ENCODE results near the gene IMP4.
"Not testable (repeated sequence)": the region's sequence is repeated elsewhere in the genome, so short reads cannot be mapped to it uniquely, and the experiment has no call there.

IMP4 gene, protein sequence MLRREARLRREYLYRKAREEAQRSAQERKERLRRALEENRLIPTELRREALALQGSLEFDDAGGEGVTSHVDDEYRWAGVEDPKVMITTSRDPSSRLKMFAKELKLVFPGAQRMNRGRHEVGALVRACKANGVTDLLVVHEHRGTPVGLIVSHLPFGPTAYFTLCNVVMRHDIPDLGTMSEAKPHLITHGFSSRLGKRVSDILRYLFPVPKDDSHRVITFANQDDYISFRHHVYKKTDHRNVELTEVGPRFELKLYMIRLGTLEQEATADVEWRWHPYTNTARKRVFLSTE

DNA sequence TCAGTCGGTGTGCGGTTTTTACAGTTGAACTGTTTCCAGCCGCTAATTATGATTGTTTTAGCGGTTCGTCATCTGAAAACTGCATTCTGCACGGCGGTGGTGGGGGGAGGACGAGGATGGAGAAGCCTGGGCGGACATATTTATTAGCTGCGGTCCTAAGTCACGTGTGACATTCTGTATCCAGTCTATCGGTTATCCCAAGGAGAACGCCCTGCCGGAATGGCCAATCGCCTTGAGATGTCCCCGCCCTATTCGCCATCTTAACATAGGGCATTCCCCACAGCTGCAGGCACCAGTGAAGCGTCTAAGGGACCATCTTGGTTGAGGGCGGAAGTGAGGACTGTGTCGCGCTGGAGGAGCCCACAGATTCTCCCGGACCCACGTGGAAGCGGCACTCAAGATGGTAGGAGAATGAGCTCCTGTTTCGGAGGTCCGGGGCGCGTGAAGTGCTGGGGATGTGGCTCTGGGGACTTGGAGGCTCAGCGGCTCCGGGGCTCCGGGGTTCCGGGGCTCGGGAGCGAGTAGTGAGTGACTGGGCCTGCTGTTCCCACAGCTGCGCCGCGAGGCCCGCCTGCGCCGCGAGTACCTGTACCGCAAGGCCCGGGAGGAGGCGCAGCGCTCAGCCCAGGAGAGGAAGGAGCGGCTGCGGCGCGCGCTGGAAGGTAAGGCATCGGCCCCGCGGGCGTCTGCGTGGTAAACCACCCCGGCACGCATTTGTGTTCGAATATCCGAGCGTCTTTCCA is at the start of gene IMP4:
Gene IMP4, plus strand, starts transcription at position 365 of the 743 bp plus-strand sequence. Its CDS starts 36 bp downstream, at position 401.
- DNase-seq (ENCODE audit: low spot score), result peak; percentile 96
- FAIRE-seq, result peak; percentile 40

DNA sequence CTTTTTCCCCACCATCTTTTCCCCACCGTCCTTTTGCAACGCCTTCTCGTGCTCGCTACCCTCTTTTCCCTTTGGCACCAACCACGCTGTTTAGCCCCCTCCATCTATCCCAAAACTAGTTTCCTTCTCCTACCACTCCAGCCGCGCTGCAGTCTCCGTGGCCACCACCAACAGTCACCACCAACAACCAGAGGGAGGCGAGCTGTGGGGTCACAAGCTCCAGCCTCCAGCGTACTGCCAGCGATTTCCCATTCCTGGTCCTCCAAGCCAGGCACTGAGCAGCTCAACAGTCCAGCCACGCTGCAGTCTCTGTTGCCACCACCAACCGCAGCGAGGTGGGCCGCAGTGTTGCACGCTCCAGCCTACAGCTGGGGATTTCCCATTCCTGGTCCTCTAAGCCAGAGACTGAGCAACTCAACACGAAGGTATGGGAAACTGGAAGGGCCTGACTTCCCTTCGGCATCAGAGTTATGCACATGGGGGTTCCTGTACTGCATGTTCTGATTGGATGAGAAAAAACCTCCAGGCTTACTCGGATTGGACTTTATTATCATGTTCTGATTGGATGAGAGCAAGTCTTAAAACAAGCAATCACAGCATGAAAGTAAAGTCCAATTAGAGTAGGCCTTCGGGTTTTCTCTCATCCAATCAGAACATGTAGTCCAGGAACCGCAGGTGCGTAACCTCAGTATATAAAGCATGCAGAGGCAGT is 42.3 kb upstream of the IMP4 start:
- peak; percentile 46 for FAIRE-seq
- peak; percentile 65 for DNase-seq (ENCODE audit: low spot score)

DNA sequence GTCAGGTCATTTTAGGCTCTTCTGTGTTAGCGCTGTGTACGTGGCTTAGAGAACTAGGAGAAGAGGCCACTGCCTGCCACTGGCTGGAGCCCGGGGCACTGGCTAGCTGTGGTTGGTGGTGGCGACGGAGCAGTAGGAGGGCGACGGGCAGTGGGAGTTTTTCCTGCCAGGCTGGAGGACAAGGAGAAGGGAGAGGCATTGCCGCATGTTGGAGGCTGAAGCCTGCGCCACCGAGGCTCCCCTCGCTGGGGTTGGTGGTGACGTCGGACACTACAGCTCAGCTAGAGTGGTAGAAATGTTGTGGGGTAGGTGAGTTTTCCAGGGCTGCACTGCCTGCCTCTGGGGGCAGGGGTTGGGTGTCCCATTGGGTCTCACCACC is 41.7 kb upstream of the IMP4 start:
- FAIRE-seq (no peak), DNase-seq (ENCODE audit: low spot score) (no peak)

DNA sequence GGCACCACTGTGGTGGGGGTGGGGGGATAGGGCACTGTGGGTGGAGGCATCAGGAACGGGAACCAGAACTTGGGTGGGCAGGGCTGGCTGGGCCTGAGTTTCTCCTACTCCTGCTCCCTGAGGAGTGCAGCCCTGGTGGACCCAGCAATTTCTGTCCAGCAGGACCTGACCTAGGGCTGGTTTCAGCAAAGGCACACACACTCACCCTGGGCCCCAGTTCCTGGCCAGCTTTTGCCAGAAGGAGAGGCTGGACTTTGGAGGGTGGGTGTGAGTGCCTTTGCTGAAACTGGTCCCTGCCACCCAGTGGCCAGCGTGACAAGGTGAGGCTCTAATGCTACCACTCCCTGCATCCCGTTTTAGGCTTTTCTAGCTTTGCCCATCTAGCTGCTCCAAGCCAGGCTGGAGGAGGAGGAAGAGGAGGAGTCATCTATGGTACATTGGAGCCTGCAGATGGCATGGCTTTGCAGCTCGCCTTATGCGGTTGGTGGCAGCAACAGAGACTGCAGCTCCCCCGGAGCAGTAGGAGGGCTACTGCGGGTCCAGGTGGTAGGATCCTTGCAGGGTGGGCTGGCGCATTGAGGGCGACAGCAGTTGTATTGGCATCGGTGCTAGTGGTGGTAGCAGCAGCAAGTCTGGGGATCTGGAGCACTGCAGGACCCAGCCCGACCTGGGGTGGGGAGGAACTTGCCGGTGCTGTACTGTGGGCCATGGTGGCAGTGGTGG is 40.4 kb upstream of the IMP4 start:
- FAIRE-seq, result no peak
- DNase-seq (ENCODE audit: low spot score), result no peak

DNA sequence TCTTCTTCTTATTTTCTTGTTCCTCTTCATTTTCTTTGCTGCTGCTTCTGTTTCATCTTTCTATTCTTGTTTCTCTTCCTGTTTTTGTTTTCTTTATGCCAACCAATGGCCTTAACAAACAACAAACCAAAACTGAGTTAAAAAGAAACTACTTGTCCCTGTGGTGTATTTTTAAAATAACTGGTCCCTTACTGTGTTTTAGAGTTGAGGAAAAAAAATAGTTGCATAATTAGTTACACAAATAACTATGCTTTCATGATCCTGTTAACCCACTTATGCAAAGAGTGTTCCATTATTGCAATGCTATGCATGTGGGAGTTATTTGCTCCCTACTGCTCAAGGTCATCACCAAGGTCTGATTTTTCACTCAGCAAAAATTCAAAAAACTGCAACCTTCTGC is 39.5 kb upstream of the IMP4 start:
- FAIRE-seq, result no peak

DNA sequence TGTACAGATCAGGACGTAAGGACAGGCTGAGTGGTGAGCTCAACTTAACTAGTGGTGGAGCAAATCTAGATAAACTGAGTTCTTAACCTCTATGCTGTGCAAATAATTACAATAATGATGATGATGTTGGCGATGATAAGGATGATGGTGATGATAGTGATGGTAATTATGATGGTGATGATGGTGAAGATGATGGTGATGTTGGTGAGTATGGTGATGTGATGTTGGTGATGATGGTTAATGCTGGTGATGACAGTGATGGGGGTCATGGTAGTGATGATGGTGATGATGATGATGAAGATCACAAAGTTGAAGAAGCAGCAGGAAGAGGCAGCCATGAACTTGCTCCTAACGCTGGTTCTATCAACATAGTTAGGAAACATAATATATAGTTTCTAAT is 38.0 kb upstream of the IMP4 start:
- DNase-seq (ENCODE audit: low spot score), result no peak
- FAIRE-seq, result peak; percentile 93

More for the DNA sequence above, 39.5 kb upstream of the IMP4 start:
- no peak for DNase-seq (ENCODE audit: low spot score)

DNA sequence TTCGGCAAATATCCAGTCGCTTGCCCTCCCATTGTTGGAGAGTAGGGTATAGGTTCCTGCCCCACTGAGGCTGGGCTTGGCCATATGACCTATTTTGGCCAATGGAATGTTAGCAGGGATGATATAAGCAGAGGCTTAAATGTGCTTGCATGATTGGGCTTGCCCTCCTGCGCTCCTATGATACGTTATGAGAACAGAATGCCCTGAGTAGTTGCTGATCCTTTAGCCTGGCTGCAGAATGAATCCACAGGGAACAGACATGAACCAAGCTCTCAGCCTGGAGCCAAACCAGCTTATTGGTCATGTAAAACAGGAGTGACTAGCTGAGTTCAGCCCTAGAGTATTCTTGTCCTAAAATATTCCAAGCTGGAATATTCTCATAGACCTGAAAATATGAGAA is 34.8 kb upstream of the IMP4 start:
- DNase-seq (ENCODE audit: low spot score), result no peak
- FAIRE-seq, result peak; percentile 52

DNA sequence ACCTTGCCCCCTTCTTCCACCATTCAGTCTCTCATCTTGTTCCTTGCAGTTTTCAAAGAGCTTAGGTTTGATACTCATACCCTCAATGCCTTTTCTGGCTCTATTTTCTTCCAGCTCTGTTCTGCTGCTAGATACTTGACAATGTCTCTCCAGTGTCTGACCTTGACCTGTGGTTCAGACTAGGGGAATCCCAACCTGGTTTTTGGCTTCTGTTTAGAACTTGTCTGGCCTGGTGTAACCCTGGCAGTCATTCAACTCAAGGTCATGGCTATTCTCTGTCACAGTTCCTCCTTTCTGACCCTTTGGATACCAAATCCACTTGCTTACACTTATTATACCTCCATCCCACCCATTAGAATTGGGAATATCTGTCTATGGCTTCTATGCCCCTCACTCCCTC is 31.8 kb upstream of the IMP4 start:
- FAIRE-seq, result no peak
- DNase-seq (ENCODE audit: low spot score), result no peak

DNA sequence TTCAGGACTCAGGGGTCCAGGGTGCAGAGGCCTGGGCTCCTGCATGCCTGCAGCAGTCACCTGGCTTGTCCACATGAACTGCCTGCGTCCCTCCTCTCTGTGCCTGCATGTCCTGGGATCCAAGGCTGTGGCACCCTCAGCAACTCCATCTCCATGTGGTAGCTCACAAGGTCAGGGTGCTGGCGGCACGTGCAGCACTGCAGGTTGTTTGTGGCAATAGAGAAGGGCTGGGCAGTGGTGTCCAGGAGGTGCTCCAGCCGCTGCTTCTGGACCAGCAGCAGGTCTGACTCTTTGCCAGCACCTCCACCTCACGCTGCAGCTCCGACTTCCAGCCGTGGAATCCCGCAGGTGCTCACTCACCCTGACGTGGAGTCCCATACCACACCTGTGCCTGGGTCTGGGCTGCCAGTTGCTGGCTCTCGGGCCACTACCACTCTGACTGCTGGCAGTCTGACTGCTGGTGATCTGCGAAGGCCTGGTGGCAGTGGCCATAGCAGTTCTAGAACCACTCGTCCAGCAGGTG is 28.8 kb upstream of the IMP4 start:
- FAIRE-seq (peak; percentile 66), DNase-seq (ENCODE audit: low spot score) (no peak)

DNA sequence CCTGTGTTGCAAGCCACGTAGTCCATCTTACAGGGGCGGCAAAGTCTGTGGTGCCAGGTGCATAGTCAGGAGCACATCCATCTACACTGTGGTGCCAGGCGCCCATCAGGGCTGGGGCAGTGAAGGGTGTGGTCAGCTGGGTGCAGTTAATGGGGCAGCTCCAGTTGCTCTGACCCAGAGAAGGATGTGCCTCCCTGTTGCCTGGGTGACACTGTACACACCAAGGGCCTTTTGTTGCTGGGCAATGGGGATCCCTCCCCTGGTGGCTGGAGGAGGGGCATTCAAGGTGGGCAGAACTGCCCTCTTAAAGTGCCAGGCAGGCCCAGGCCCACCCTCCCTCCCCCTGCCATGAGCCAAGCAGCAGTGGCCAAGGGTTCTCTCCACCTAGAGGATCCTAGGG is 28.3 kb upstream of the IMP4 start:
- DNase-seq (ENCODE audit: low spot score) (no peak), FAIRE-seq (no peak)

DNA sequence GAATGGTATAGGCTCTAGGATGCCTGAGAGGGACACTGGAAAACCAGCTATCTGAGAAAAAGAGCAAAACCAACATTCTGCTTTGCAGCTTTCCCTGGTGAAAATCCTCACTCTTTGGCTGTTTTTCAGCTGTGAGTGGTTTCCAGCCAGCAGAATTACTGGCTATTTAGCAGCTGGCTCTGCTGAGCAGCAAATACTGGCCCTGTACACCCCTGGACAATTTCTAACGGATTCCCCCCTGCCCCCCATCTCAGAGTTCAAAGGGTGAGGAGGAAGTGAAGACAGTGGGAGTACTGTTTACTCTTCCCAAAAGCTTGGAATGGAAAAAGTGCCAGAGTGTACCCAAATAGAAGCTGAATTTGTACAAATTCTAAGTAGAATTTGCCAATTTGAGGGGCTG is 26.1 kb upstream of the IMP4 start:
- no peak for FAIRE-seq
- DNase-seq (ENCODE audit: low spot score), result no peak

DNA sequence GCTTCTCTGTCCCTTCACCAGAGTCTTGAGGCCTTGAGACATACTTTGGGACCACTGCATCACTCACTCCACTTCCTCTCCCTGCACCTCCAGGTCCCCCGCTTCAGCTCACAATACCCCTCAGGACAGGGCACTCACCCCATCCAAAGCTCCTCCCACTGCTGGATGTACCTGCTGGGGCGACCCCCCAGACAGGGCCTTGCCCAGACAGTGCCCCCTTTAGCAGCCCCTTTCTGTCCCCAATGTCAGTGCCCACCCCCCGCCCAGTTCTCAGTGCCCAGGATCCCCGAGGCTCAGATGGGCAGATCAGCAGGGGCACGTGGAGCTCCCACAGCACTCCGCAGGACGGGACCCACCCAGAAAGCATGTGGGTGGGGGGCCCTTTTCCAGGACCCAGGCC is 23.8 kb upstream of the IMP4 start:
- no peak for DNase-seq (ENCODE audit: low spot score)
- FAIRE-seq, result no peak

DNA sequence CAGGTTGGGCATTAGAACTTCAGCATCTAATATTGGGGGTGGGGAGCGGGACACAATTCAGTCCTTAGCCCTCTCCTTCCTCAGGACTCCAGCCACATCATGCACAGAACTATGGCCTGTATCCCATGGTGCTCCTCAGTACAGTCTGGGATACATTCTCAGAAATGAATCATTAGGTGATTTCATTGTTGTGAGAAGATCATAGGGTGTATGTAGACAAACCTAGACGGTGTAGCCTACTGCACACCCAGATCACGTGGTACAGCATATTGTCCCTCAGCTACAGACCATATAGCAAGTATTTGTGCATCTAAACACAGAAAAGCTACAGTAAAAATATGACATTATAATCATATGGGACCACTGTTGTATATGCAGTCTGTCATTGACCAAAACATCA is 23.2 kb upstream of the IMP4 start:
- DNase-seq (ENCODE audit: low spot score), result no peak
- no peak for FAIRE-seq

DNA sequence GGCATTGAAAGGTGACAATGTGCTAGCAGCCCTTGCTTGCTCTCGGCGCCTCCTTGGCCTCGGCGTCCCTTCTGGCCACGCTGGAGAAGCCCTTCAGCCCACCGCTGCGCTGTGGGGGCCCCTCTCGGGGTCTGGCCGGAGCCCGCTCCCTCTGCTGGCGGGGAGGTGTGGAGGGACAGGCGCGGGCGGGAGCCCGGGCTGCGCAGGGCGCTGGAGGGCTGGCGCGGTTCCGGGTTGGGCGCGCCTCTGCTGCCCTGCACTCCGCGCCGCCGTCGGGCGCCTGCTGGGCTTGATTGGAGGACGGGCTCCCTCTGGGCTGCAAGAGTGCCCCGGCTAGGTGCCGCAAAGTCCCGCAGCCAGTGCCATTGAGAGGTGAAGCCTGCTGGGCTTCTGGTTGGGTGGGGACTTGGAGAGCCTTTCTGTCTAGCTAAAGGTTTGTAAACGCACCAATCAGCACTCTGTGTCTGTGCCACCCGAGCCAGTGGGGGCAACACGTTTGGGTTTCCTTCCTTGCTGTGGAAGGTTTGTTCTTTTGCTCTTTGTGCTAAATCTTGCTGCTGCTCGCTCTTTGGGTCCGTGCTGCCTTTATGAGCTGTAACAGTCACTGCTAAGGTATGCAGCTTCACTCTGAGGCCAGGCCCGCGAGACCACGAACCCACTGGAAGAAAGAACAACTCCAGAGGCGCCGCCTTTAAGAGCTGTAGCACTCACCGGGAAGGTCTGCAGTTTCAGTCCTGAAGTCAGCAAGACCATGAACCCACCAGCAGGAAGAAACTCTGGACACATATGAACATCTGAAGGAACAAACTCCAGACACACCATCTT is 14.8 kb upstream of the IMP4 start:
- DNase-seq (ENCODE audit: low spot score), result peak; percentile 64
- FAIRE-seq, result peak; percentile 88

DNA sequence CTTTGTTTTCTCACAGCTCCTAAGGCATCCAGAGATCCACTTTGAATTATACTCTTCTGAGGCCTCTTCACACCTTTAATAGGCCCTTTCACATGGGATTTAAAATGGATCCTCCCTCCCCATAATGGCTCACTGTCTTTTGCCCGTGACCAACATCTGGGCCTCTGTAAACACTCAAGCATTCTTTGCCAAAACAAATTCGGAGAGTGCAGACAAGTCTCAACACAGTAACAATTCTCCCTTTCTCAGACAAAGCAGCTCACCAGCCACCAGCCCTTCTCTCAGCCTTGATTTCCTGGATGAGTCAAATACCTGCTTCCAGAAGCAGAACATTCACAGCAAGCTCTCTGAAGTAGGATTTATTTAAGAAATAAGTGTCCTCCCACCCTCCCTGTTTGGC is 14.0 kb upstream of the IMP4 start:
- no peak for FAIRE-seq
- DNase-seq (ENCODE audit: low spot score), result peak; percentile 26

DNA sequence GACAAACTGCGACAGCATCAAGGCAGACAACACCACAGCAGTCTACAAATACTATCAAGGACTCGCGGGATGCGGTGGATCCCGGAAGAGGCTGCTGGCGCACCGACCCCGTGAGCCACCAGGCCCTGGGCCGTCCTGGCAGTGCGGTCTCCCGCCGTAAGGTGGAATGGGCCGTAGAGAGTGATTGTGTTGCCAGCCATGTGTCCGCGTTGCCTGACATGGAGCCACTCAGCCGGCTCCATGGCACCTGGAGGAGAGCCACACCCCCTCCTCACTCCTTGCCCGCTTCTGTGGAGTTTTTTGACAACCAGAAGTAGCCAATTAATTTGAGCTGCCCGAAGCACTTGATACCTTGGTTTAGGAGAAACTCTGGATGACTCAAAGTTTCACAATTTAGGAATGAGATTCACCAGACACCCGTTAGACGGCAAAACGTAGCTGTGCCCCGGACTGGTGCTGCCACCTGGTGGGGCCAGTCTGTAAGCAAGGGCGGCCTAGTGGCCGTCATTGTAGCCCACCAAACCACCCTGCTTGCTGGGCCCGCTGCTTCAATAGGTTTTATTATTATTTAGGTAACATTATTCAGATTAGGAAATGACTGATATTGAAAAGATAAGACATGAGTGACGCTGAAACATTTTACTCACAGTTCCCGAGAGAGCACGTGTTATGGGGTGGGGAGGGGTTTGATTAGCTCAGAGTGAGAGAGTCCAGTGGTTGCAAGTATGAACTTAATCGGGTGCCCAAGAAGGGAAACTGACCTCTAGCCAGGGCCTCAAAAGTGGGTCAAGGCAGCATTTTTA is 10.2 kb upstream of the IMP4 start:
- DNase-seq (ENCODE audit: low spot score) (peak; percentile 84), FAIRE-seq (peak; percentile 83)

DNA sequence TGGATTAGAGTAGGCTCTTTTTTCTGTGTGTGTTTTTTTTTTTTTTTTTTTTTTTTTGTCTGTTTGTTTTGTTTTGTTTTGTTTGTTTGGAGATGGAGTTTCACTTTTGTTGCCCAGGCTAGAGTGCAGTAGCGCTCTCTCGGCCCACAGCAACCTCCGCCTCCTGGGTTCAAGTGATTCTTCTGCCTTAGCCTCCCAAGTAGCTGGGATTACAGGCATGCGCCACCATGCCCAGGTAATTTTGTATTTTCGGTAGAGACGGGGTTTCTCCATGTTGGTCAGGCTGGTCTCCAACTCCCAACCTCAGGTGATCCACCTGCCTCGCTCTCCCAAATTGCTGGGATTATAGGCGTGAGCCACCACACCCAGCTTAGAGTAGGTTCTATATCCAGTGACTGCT is 9.4 kb upstream of the IMP4 start:
- not testable (repeated sequence) for DNase-seq (ENCODE audit: low spot score); FAIRE-seq

DNA sequence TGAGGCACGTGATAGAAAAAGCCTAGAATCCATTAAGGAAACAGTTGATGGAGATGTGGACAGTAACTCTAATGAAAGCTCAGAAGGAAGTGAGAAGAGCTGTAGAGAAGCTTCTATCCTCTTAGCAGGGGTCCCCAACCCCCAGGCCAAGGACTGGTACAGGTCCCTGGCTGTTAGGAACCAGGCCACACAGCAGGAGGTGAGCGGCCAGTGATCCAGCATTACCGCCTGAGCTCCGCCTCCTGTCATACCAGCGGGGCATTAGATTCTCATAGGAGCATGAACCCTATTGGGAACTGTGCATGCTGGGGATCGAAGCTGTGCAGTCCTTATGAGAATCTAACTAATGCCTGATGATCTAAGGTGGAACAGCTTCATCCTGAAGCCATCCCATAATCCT is 8.7 kb upstream of the IMP4 start:
- no peak for DNase-seq (ENCODE audit: low spot score)
- no peak for FAIRE-seq

DNA sequence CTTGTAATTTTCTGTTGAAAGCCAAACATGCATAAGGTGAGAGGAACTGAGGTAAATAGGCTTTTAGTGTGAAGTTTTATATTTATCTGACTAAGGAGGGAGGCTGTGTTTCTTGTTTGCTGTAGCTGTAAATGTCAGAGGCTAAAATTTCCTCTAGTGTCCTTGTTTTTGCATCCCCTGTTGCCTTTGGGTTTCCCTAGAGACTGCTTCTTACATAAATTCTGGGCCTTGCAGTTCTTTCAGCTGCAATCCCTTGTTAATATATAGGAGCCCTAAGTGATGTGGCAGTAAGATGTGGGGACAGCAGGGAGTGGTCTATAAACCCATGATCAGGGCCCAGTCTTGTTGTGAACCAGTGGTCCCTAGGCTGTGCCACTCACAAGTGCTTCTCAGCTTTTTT is 7.5 kb upstream of the IMP4 start:
- DNase-seq (ENCODE audit: low spot score) (no peak), FAIRE-seq (no peak)
